NB4 (cell line): ENCODE measurements around the gene CCDC181.

Experiments used
- DNase-seq: peaks from one replicate; pipeline ENCODE4 v3.0.0; 2010; ENCODE audit warnings: low read depth
- H3K4me3 ChIP-seq: one replicate; pipeline ENCODE4 v1.5.1; 2011; ENCODE audit warnings: mild to moderate bottlenecking, low read depth, low read length, moderate library complexity
- MYC ChIP-seq: IDR thresholded peaks from 2 replicates; pipeline ENCODE4 v1.6.1; 2011; ENCODE audit warnings: low read depth, low read length
- POLR2A ChIP-seq: IDR thresholded peaks from 2 replicates; pipeline ENCODE4 v1.6.1; 2011; ENCODE audit warnings: mild to moderate bottlenecking; ENCODE audit not compliant: insufficient read length; ENCODE audit errors: extremely low read depth
- TF ChIP-seq, protein P1 (sequence below): IDR thresholded peaks from one replicate; pipeline ENCODE4 v1.5.1; 2012; ENCODE audit warnings: low read depth, low read length
- TF ChIP-seq, protein P2 (sequence below): IDR thresholded peaks from 2 replicates; pipeline ENCODE4 v1.6.1; 2011; ENCODE audit warnings: low read depth, low read length

The CCDC181 gene

DNA sequence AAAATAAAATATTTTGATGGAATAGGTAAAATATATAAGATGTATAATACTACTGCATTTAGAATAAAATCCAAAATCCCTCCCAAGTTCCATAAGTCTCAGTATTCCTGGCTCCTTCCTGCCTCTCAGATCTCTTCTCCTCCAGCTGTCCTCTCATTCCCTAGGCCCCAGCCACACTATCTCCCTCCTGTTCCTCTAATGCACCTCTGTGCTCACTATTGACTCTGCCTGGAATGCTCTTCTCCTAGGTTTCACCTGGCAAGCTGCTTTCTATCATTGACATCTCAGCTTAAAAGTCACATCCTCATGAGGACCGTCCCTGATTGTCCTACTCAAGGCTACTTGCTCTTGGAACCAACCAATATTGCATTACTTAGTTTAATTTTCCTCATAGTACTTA, 66.9 kb downstream of the CCDC181 start:
- TF ChIP-seq POLR2A (no peak), MYC (no peak)
- TF ChIP-seq, protein P1, sequence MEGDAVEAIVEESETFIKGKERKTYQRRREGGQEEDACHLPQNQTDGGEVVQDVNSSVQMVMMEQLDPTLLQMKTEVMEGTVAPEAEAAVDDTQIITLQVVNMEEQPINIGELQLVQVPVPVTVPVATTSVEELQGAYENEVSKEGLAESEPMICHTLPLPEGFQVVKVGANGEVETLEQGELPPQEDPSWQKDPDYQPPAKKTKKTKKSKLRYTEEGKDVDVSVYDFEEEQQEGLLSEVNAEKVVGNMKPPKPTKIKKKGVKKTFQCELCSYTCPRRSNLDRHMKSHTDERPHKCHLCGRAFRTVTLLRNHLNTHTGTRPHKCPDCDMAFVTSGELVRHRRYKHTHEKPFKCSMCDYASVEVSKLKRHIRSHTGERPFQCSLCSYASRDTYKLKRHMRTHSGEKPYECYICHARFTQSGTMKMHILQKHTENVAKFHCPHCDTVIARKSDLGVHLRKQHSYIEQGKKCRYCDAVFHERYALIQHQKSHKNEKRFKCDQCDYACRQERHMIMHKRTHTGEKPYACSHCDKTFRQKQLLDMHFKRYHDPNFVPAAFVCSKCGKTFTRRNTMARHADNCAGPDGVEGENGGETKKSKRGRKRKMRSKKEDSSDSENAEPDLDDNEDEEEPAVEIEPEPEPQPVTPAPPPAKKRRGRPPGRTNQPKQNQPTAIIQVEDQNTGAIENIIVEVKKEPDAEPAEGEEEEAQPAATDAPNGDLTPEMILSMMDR, result no peak
- TF ChIP-seq, protein P2, sequence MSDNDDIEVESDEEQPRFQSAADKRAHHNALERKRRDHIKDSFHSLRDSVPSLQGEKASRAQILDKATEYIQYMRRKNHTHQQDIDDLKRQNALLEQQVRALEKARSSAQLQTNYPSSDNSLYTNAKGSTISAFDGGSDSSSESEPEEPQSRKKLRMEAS, result no peak
- DNase-seq, result no peak
- H3K4me3 ChIP-seq, result no peak overlapping the region

DNA sequence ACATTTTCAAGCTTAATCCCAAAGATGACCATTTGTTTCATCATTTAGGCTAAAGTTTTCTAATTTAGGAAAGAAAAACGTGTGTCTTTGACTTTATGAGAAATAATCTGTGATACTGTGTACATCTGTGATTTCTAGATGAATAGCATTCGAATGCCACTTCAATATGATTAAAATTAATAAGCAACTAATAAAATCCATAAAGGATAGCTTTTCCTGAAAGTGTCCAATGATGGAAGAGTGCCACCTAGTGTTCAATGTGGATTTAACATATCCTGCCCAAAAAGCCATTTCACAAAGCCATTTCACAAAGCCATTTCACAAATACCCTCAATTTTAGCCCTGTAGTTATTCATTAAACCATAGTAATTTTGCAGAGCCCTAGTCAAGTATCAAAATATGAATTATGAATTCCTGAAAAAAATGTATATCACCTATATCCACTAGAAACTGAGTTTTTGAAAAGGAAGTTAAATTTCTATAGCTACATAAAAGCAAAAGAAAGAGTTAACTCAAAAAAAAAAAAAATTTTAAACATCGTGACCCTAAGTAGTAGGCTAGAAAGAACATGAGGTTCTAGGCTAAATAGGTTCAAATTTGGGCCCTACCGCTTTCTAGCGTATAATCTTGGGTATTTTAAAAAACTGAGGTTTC, 78.8 kb downstream of the CCDC181 start:
- no peak for TF ChIP-seq MYC
- TF ChIP-seq, protein P1, result peak; percentile 34
- H3K4me3 ChIP-seq, result no peak overlapping the region
- peak; percentile 63 for DNase-seq

GRCh38 chr1:169347688-169348382, 79.4 kb downstream of the CCDC181 start:
- H3K4me3 ChIP-seq, result no peak overlapping the region
- TF ChIP-seq POLR2A (no peak), MYC (no peak)
- TF ChIP-seq, protein P1, result no peak
- TF ChIP-seq, protein P2, result no peak
- no peak for DNase-seq

DNA sequence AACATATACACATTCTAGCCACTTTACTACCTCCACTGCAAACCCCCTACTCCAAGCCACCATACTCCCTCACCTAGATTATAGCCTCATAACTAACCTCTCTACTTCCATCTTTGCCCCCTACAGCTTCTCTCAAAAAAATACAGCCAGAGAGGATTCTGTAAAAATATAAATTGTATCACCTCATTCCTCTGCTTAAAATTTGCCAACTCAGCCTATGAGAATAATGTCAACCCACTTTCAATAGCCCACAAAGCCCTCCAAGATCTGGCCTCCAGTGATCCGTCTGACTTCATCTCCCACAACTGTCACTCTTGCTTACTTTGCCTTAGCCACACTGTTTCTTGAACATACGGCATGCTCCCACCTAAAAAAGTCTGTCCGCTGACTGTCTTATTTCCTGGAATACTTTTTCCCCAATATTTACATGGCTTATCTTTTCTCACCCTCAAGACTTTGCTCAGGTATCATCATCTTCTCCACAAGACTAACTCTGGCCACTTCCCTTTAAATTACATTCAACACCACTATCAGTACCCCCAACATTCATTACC, 81.2 kb downstream of the CCDC181 start:
- no peak overlapping the region for H3K4me3 ChIP-seq
- no peak for TF ChIP-seq MYC
- no peak for TF ChIP-seq POLR2A
- TF ChIP-seq, protein P1, result no peak
- TF ChIP-seq, protein P2, result no peak
- no peak for DNase-seq

DNA sequence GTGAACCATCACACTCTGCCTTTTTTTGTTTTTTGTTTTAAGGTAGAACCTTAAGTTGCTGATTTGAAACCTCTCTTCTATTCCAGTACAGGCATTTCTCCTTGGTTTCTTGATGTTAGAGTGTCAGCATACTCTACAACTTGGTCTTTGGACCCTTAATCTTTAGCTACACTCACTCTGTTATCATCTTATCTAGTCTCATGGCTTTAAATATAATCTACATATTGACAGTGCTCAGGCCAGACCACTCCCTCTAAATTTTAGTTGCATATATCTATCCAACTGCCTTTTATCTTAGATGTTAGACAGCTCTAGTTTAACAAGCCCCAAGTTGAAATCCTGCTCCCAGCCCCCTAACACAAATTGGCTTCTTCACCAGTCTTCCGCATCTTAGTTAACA, 81.8 kb downstream of the CCDC181 start:
- TF ChIP-seq MYC (no peak), POLR2A (no peak)
- TF ChIP-seq, protein P2, result no peak
- TF ChIP-seq, protein P1, result no peak
- DNase-seq, result no peak
- H3K4me3 ChIP-seq, result no peak overlapping the region
